Astrocyte of the cerebellum (primary cell): ENCODE measurements around the gene ATP6V1G2.

Experiments
- DNase-seq: peaks from one replicate; pipeline ENCODE4 v3.0.0-alpha.2; 2011; ENCODE audit warnings: low read depth
- H3K4me3 ChIP-seq: 2 replicates; pipeline ENCODE4 v1.5.1; 2011; ENCODE audit warnings: mild to moderate bottlenecking, low read depth, low read length, moderate library complexity
- CTCF ChIP-seq: IDR thresholded peaks from 2 replicates; pipeline ENCODE4 v1.5.1; 2012; ENCODE audit warnings: low read length, low read depth, moderate library complexity, mild to moderate bottlenecking; ENCODE audit errors: missing control alignments
- in situ Hi-C: cut with HindIII; loops from 2 replicates; pipeline ENCODE4 v1.10.0; 2017; ENCODE audit warnings: low sequenced_read_pairs

The ATP6V1G2 gene

DNA sequence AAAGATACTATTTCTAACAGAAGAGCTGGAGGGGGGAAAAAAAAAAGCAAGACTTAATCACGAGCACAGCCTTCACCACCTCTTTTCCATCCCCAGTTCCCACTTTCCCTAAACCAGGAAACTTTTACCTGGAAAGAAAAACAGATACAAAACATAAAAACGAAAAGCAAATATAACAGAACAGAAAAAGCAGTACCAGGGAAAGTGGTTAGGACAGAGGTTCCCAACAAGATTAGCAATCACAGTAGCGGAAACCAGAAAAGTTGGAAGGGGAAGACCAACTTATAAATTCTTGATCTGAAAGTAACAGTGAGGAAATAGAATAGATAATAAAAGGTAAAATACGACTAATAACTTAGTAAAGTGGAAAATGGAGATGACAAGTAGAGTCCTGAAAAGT, 5.8 kb downstream of the ATP6V1G2 start:
- TF ChIP-seq CTCF: no peak
- no peak for DNase-seq
- peak overlapping the region; percentile 94 for H3K4me3 ChIP-seq
- in situ Hi-C loops: loop anchor here (5.0 kb wide), 1 partner anchor 77 kb away; the partner anchor contains the start of gene AIF1

DNA sequence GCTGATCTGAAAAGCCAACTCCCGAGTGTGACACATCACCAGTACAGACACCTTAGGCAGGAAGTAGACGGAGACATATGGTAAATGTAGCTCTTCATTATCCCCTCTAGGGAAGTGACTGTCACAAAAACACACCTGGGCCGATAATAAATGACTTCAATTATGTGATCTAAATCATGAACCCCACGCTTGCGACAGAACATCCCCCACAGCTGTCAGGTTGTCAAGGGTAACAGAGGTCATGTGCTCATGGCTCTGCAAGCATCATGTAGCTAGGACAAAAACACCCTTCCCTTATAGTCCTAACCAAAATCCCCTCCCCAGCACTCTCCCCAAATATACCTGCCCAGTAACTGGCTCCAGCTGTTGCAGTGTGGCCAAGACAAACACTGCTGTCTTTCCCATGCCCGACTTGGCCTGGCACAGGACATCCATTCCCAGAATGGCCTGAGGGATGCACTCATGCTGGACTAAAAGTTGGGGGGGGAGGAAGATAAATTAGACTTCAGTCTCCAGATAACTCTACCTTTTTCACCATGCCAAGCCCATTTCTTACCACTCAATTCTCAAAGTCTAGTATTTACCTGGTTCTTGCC, 7.5 kb downstream of the ATP6V1G2 start:
- H3K4me3 ChIP-seq: peak overlapping the region; percentile 94
- DNase-seq: no peak
- TF ChIP-seq CTCF: no peak
- in situ Hi-C loops: no loop called here

DNA sequence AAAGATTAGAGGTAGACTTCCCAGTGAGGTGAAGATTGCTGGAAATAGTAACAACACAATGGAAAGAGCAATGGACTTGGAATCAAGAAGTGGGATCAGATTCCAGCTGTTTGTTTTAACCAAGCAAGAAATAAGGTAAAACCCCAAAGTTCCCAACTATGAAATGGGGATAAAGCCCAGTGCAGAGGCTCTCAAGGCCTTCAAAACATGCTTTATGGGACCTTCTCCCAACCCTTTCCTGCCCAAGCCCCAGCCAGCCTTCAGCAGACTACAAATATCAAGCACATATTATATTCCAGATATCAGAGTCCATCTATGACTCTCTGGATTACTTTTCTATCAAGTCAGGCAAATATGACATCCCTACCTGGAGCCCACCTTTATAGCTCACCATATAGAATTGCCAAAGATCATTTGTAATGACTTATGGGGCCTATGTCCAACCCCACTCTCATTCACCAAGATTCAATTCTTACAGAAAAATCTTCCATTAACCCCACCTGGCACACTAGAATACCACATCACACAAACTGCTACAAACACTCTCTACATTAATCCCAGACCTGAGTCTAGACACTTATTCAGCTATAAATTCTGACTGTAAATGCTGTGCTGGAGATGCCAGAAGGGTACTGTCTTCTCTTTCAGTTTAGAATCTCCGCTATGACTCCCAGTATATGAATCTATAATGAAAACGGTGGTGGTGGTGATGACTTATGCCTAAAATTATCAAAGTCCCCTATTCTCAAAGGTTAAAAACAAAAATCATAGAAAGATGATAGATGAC, 10.7 kb downstream of the ATP6V1G2 start:
- in situ Hi-C loops: no loop called here

DNA sequence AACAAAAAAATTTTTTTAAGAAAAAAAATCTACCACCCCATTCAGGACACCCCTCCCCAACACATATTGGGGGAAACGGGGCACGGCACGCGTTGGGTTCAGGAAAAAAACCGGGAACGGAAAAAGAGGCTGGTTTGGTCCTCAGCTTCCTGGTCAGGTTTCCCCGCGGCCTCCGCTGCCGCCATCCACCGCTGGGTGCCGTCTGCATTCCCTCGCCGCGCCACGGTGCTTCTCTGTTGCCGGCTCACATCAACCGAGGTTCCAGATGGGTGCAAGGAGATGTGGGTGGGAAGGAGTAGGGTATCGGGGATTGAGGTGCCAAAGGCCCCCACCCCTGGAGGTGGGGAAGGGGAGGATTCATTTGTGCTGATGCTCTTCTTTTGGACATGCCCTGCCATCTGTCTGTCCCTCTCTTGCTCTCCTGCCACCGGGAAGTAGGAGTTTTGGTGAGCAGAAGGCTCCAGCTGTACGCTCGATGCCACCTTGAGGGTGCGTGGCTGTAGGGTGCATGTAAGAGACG, 11.8 kb downstream of the ATP6V1G2 start:
- TF ChIP-seq CTCF: no peak
- no peak overlapping the region for H3K4me3 ChIP-seq
- DNase-seq: no peak
- in situ Hi-C loops: no loop called here

More for the DNA sequence above, 10.7 kb downstream of the ATP6V1G2 start:
- no peak for DNase-seq
- H3K4me3 ChIP-seq: no peak overlapping the region
- TF ChIP-seq CTCF: no peak

DNA sequence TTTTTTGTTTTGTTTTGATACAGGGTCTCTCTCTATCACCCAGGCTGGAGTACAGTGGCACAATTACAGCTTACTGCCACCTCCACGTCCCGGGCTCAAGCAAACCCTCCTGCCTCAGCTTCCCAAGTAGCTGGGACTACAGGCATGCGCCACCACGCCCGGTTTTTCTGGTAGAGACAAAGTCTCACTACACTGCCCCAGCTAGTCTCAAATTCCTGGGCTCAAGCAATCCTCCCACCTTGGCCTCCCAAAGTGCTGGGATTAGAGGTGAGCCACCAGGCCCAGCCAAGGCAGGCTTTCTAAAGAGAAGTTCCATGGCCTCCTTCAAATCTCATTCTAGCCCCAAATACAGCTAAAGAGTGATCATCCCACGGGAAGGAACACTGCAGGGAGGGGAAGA, 12.4 kb downstream of the ATP6V1G2 start:
- H3K4me3 ChIP-seq: no peak overlapping the region
- DNase-seq: no peak
- no peak for TF ChIP-seq CTCF
- in situ Hi-C loops: no loop called here

DNA sequence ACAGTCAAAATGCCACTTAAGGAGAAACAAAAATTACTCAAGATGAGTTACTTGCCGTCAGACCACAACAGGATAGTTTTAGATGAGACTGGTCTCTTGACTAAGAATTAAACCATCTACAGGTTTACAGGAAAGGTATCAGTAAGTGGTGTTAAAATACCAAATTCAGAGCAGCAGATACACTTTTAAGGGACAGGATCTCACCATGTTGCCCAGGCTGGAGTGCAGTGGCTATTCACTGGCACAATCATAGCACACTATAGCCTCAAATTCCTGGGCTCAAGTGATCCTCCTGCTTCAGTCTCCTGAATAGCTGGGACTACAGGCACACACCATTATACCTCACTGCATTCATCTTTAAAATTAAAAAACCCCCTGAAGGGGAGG, 13.0 kb downstream of the ATP6V1G2 start:
- no peak overlapping the region for H3K4me3 ChIP-seq
- no peak for DNase-seq
- in situ Hi-C loops: no loop called here
- TF ChIP-seq CTCF: no peak
